PC-3 (cell line): ENCODE measurements around the gene MAPK8IP1. TPM values are rescaled to one million over a fixed set of nuclear protein-coding genes. Genes with fewer than 3 reads are reported as not detected.

Experiments
- ATAC-seq: fragments of 200-7000 bp; cut with Tn5 transposase; 2 replicates; pipeline ENCODE4 v1.9.1; 2020; ENCODE audit warnings: mild to moderate bottlenecking, moderate library complexity
- BruUV-seq: library from RNA; stranded (reverse); fragments of 400-500 nt; replicated peaks from 2 replicates; lab custom pipeline; 2021; lab: Mats Ljungman, UMichigan
- CTCF ChIA-PET: fragments of 300-600 bp; sonication (Branson Sonifier 250); formaldehyde crosslinking; loops from one replicate; lab custom pipeline; 2022; ENCODE audit warnings: antibody characterized with exemption; lab: Charles Lee
- POLR2A ChIA-PET: fragments of 300-600 bp; sonication (Branson Sonifier 250); formaldehyde crosslinking; loops from one replicate; lab custom pipeline; 2022; ENCODE audit warnings: antibody characterized with exemption; ENCODE audit not compliant: unreplicated experiment; lab: Charles Lee
- DNase-seq: peaks from one replicate; pipeline ENCODE4 v3.0.0-alpha.2; 2015
- H2AFZ ChIP-seq: fragments of 300-600 bp; sonication (generic); 2 replicates; pipeline ENCODE4 v1.6.0; 2016; ENCODE audit warnings: antibody characterized with exemption, low read length
- H3F3A ChIP-seq: fragments of 300-600 bp; sonication (generic); one replicate; pipeline ENCODE4 v1.6.0; 2017; ENCODE audit warnings: antibody characterized with exemption, low read length, control low read depth, mild to moderate bottlenecking; ENCODE audit not compliant: unreplicated experiment
- H3K27ac ChIP-seq: fragments of 300-600 bp; sonication (generic); 2 replicates; pipeline ENCODE4 v1.5.1; 2016; ENCODE audit warnings: mild to moderate bottlenecking, low read length
- H3K27me3 ChIP-seq: fragments of 300-600 bp; sonication (generic); 2 replicates; pipeline ENCODE4 v1.6.1; 2016; ENCODE audit warnings: low read length, mixed read lengths
- H3K36me3 ChIP-seq: fragments of 300-600 bp; sonication (generic); 2 replicates; pipeline ENCODE4 v1.6.1; 2016; ENCODE audit warnings: low read depth, mixed run types, low read length, mixed read lengths
- H3K4me1 ChIP-seq: fragments of 300-600 bp; sonication (generic); 2 replicates; pipeline ENCODE4 v1.5.1; 2016; ENCODE audit warnings: low read length; ENCODE audit not compliant: insufficient read depth
- H3K4me2 ChIP-seq: fragments of 300-600 bp; sonication (generic); 2 replicates; pipeline ENCODE4 v1.6.0; 2016; ENCODE audit warnings: low read length
- H3K4me3 ChIP-seq: fragments of 300-600 bp; sonication (generic); 2 replicates; pipeline ENCODE4 v1.5.1; 2016; ENCODE audit warnings: mild to moderate bottlenecking, low read length, mixed read lengths
- H3K79me2 ChIP-seq: fragments of 300-600 bp; sonication (generic); 2 replicates; pipeline ENCODE4 v1.6.1; 2017; ENCODE audit warnings: low read length, mixed read lengths
- H3K9ac ChIP-seq: fragments of 300-600 bp; sonication (generic); 2 replicates; pipeline ENCODE4 v1.6.0; 2016; ENCODE audit warnings: mild to moderate bottlenecking, low read length
- H3K9me2 ChIP-seq: fragments of 300-600 bp; sonication (generic); replicated peaks from 2 replicates; pipeline ENCODE4 v1.6.1; 2016; ENCODE audit warnings: mixed run types, low read length, mixed read lengths
- H3K9me3 ChIP-seq: fragments of 300-600 bp; sonication (generic); 2 replicates; pipeline ENCODE4 v1.6.1; 2016; ENCODE audit warnings: low read length, mixed read lengths
- H4K20me1 ChIP-seq: fragments of 300-600 bp; sonication (generic); 2 replicates; pipeline ENCODE4 v1.6.1; 2016; ENCODE audit warnings: low read length, mixed read lengths
- CTCF ChIP-seq: fragments of 300-600 bp; sonication (generic); conservative IDR thresholded peaks from 2 replicates; pipeline ENCODE4 v1.5.1; 2017; ENCODE audit warnings: antibody characterized with exemption, low read depth, mild to moderate bottlenecking, low read length
- EZH2 ChIP-seq: fragments of 300-600 bp; sonication (generic); IDR thresholded peaks from one replicate; pipeline ENCODE4 v1.6.1; 2017; ENCODE audit warnings: antibody characterized with exemption, mild to moderate bottlenecking, low read length; ENCODE audit not compliant: unreplicated experiment
- EZH2phosphoT487 ChIP-seq: fragments of 300-600 bp; sonication (generic); IDR thresholded peaks from 2 replicates; pipeline ENCODE4 v1.6.1; 2018; ENCODE audit warnings: mild to moderate bottlenecking, antibody characterized with exemption, low read length, borderline replicate concordance
- intact Hi-C: fragments of 100-400 bp; cut with micrococcal nuclease; formaldehyde crosslinking; loops from 2 replicates; pipeline ENCODE4 v1.9.0; 2023
- total RNA-seq: library from RNA; depleted of rRNA; stranded (reverse); fragments of >200 nt; gene quantifications from 2 replicates; pipeline ENCODE4 v1.2.3, GENCODE V29; 2014

Gene MAPK8IP1
- total RNA-seq, 1 experiment from 2014 or later = 7.1 TPM

- H4K20me1 ChIP-seq = peaks cover 9% of the 10 kb centered on the region; the same call in 1 of the 2 replicates
- TF ChIP-seq EZH2 (no peak), EZH2phosphoT487 (no peak), CTCF (no peak)
- H3K27ac ChIP-seq = no peak overlapping the region
- intact Hi-C loops = loop anchor here (2.0 kb wide), 1 partner anchor 37 kb away; no protein-coding TSS in a partner anchor
- CTCF ChIA-PET = no interaction called here
- POLR2A ChIA-PET = no interaction called here
- H3K27me3 ChIP-seq = no peaks in the 10 kb centered on the region
- no peaks in the 10 kb centered on the region for H3K9me3 ChIP-seq
- H3K36me3 ChIP-seq = peaks cover 13% of the 10 kb centered on the region; the same call in 1 of the 2 replicates
- no peak overlapping the region for H3K4me3 ChIP-seq
- no TSS peak for BruUV-seq
- no peaks in the 10 kb centered on the region for H3K9me2 ChIP-seq
- DNase-seq (no peak), ATAC-seq (no peak)
- no peak overlapping the region for H3K4me2 ChIP-seq
- no peaks in the 10 kb centered on the region for H3F3A ChIP-seq
- no peak overlapping the region for H3K9ac ChIP-seq
- peaks cover 18% of the 10 kb centered on the region for H3K4me1 ChIP-seq
- H2AFZ ChIP-seq = no peak overlapping the region
- H3K79me2 ChIP-seq = no peaks in the 10 kb centered on the region
Measured at GRCh38 chr11:45881708-45882368, 3.6 kb upstream of the MAPK8IP1 start.

DNA sequence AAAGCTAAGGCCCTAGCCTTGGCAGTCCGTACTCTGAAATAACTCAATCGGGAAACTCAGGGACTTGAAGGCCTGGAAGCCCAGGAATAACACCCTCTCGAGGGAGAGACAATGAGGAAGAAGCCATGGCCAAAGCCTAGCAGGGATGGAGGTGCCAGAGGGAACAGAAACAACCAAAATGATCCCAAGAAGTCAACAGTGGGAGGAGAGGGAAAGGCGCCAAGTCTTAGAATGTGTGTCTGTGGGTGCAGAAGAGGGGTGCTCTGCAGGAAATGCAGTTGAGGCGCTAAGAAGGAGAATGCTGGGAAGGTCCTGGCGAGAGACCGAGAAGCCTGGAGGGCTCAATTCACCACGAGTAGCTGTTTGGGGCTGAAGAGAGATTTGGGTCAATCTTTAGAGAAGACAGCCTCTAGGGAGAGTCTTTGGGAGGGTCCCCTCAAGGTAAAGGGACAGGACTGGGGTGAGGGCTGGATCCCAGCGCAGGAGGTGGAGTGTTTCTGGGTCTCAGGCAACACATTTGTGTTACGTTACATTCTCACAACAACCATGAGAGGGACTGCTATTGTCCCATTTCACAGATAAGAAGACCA lies 760 bp upstream of the MAPK8IP1 start:
- DNase-seq (no peak), ATAC-seq (no peak)

More for the DNA sequence above, 760 bp upstream of the MAPK8IP1 start:
- no peak for TF ChIP-seq CTCF
- TF ChIP-seq EZH2phosphoT487 = no peak
- no peak for TF ChIP-seq EZH2
- no peaks in the 10 kb centered on the region for H3F3A ChIP-seq
- no peak overlapping the region for H3K4me3 ChIP-seq
- H3K36me3 ChIP-seq = peaks cover 7% of the 10 kb centered on the region; the same call in 1 of the 2 replicates
- H3K27me3 ChIP-seq = no peaks in the 10 kb centered on the region
- H2AFZ ChIP-seq = no peak overlapping the region
- intact Hi-C loops = no loop called here
- BruUV-seq = no TSS peak
- no peaks in the 10 kb centered on the region for H3K9me2 ChIP-seq
- no peak overlapping the region for H3K27ac ChIP-seq
- peaks cover 9% of the 10 kb centered on the region; the same call in 1 of the 2 replicates for H4K20me1 ChIP-seq
- no peaks in the 10 kb centered on the region for H3K9me3 ChIP-seq
- ChIA-PET CTCF (no interaction called here), POLR2A (no interaction called here)
- peaks cover 12% of the 10 kb centered on the region for H3K4me1 ChIP-seq
- no peak overlapping the region for H3K9ac ChIP-seq
- H3K79me2 ChIP-seq = no peaks in the 10 kb centered on the region
- no peak overlapping the region for H3K4me2 ChIP-seq
